ENCODE results near the gene RNF133. TPM values are rescaled to one million over a fixed set of nuclear protein-coding genes. Genes with fewer than 3 reads are reported as not detected.

The RNF133 gene
- total RNA-seq, 1 experiment from 2014 or later = 0.26 TPM

DNA sequence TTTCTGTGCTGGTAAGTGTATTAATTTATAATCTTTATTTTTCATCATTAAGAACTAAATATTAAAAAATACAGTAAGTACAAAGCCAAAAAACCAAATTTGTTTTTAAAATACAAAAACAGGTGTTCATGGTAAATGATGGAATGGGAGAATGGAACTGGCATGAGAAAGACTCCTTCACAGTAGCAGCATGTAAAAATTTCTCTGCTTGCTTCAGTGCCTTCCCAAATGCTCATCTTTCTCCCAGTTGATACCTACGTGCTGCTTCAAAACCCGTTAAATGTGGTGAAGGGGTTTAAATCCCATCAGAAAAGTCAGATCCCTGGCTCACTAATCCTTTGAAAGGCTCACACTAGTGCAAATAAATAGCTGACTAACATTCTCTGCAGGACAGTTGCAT, 4.2 kb downstream of the RNF133 start:
- TF ChIP-seq, protein P1, sequence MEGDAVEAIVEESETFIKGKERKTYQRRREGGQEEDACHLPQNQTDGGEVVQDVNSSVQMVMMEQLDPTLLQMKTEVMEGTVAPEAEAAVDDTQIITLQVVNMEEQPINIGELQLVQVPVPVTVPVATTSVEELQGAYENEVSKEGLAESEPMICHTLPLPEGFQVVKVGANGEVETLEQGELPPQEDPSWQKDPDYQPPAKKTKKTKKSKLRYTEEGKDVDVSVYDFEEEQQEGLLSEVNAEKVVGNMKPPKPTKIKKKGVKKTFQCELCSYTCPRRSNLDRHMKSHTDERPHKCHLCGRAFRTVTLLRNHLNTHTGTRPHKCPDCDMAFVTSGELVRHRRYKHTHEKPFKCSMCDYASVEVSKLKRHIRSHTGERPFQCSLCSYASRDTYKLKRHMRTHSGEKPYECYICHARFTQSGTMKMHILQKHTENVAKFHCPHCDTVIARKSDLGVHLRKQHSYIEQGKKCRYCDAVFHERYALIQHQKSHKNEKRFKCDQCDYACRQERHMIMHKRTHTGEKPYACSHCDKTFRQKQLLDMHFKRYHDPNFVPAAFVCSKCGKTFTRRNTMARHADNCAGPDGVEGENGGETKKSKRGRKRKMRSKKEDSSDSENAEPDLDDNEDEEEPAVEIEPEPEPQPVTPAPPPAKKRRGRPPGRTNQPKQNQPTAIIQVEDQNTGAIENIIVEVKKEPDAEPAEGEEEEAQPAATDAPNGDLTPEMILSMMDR (conservative IDR thresholded peaks at IDR 0.05; ENCODE audit: low read depth, low read length) = no peak
- TF ChIP-seq EZH2 (IDR thresholded peaks at IDR 0.05; ENCODE audit: low read length, unreplicated experiment) = no peak
- TF ChIP-seq EZH2phosphoT487 (IDR thresholded peaks at IDR 0.05; ENCODE audit: borderline replicate concordance, low read length) = no peak
- no peaks in the 10 kb centered on the region for H3K36me3 ChIP-seq (ENCODE audit: low read depth, low read length)
- H3K4me2 ChIP-seq (ENCODE audit: low read length) = no peak overlapping the region
- no peaks in the 10 kb centered on the region for H3K9me3 ChIP-seq (ENCODE audit: low read length)
- CTCF ChIA-PET = no interaction called here
- no peak overlapping the region for H3K4me3 ChIP-seq (ENCODE audit: low read length)
- H3F3A ChIP-seq (ENCODE audit: low read length, unreplicated experiment) = no peaks in the 10 kb centered on the region
- DNase-seq (no peak), ATAC-seq (no peak)
- H3K9me2 ChIP-seq (replicated peaks; ENCODE audit: low read length) = no peaks in the 10 kb centered on the region
- H3K27ac ChIP-seq (ENCODE audit: low read length) = no peak overlapping the region
- H3K9ac ChIP-seq (ENCODE audit: low read length) = no peak overlapping the region
- BruUV-seq (replicated peaks) = no TSS peak
- POLR2A ChIA-PET (ENCODE audit: unreplicated experiment) = no interaction called here
- H3K79me2 ChIP-seq (ENCODE audit: low read length) = no peaks in the 10 kb centered on the region
- no peaks in the 10 kb centered on the region for H3K4me1 ChIP-seq (ENCODE audit: insufficient read depth, low read length)
- intact Hi-C loops (cut with micrococcal nuclease) = no loop called here
- H4K20me1 ChIP-seq (ENCODE audit: low read length) = no peaks in the 10 kb centered on the region
- no peak overlapping the region for H2AFZ ChIP-seq (ENCODE audit: low read length)
- no peaks in the 10 kb centered on the region for H3K27me3 ChIP-seq (ENCODE audit: low read length)

DNA sequence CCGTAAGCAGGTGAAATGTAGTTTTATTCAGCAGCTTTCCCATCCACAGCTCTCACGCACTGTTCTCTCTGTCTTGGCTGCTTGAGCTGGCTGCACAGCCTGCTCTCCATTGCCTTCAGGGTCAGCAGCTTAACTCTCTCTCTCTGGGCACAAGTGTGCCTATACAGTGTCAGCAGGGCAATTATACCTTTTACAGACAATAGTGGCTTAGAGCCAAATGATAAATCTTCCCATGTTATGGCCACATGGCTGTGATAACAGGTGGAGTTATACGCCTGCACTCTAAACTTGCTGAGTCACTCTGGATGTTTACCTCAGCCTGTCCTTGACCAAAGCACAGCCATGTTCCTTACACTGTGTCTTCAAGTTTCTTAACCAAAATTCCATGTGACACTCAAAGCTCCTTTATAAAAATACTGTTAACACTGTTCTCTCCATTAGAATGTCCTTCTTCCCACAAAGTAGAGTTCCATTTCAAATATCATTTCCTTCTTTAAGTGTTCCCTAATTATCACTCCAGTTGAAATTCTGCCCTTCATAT, 6.1 kb downstream of the RNF133 start:
- no peak overlapping the region for H3K27ac ChIP-seq (ENCODE audit: low read length)
- DNase-seq = no peak

More for the DNA sequence above, 6.1 kb downstream of the RNF133 start:
- Histone ChIP-seq H3K36me3 (ENCODE audit: low read depth, low read length) (no peaks in the 10 kb centered on the region), H3K4me2 (ENCODE audit: low read length) (no peak overlapping the region), H3K79me2 (ENCODE audit: low read length) (no peaks in the 10 kb centered on the region), H3K4me3 (ENCODE audit: low read length) (no peak overlapping the region), H3K4me1 (ENCODE audit: insufficient read depth, low read length) (no peaks in the 10 kb centered on the region), H3K27me3 (ENCODE audit: low read length) (no peaks in the 10 kb centered on the region), H3K9me3 (ENCODE audit: low read length) (no peaks in the 10 kb centered on the region), H4K20me1 (ENCODE audit: low read length) (no peaks in the 10 kb centered on the region), H3K9me2 (replicated peaks; ENCODE audit: low read length) (no peaks in the 10 kb centered on the region), H3F3A (ENCODE audit: low read length, unreplicated experiment) (no peaks in the 10 kb centered on the region), H3K9ac (ENCODE audit: low read length) (no peak overlapping the region), H2AFZ (ENCODE audit: low read length) (no peak overlapping the region)
- no TSS peak for BruUV-seq (replicated peaks)
- intact Hi-C loops (cut with micrococcal nuclease) = no loop called here
- ChIA-PET POLR2A (ENCODE audit: unreplicated experiment) (interaction anchor here (0.7 kb wide), 1 partner anchor 1742 kb away, joined by 4 read pairs; no protein-coding TSS in a partner anchor), CTCF (no interaction called here)
- no peak for TF ChIP-seq EZH2phosphoT487 (IDR thresholded peaks at IDR 0.05; ENCODE audit: borderline replicate concordance, low read length)
- TF ChIP-seq, protein P1 (conservative IDR thresholded peaks at IDR 0.05; ENCODE audit: low read depth, low read length) = no peak
- no peak for TF ChIP-seq EZH2 (IDR thresholded peaks at IDR 0.05; ENCODE audit: low read length, unreplicated experiment)
- ATAC-seq = no peak

Data from PC-3 (cell line).